Duodenal mucosa (tissue), 2 donors: Measurements from ENCODE around the gene MAGEB10.
"Not testable (repeated sequence)": the region's sequence is repeated elsewhere in the genome, so short reads cannot be mapped to it uniquely, and the experiment has no call there.

ENCODE experiments used
- H3K27ac ChIP-seq: one replicate; pipeline ENCODE4 v1.7.0; 2013; ENCODE audit warnings: low read depth, low read length
- H3K27me3 ChIP-seq, 2 donors: one replicate each; pipeline ENCODE4 v1.7.0; 2013; ENCODE audit warnings: low read length in 2 of 2, control low read depth in 1 of 2; ENCODE audit not compliant: insufficient read depth in 2 of 2, control insufficient read depth in 1 of 2
- H3K36me3 ChIP-seq, 2 donors: one replicate each; pipeline ENCODE4 v1.7.0; 2013; ENCODE audit warnings: low read length in 2 of 2, control low read depth in 1 of 2; ENCODE audit not compliant: insufficient read depth in 2 of 2, control insufficient read depth in 1 of 2
- H3K4me1 ChIP-seq, 2 donors: one replicate each; pipeline ENCODE4 v1.7.0; 2013; ENCODE audit warnings: low read length in 2 of 2, control low read depth in 1 of 2; ENCODE audit not compliant: insufficient read depth in 2 of 2, control insufficient read depth in 1 of 2
- H3K4me3 ChIP-seq, 2 donors: one replicate each; pipeline ENCODE4 v1.7.0; 2013; ENCODE audit warnings: low read length in 2 of 2, low read depth in 1 of 2
- H3K9ac ChIP-seq, 2 donors: one replicate each; pipeline ENCODE4 v1.7.0; 2013; ENCODE audit warnings: low read length in 2 of 2, low read depth in 1 of 2
- H3K9me3 ChIP-seq, 2 donors: one replicate each; pipeline ENCODE4 v1.7.0; 2013; ENCODE audit warnings: low read length in 2 of 2, control low read depth in 1 of 2; ENCODE audit not compliant: control insufficient read depth in 1 of 2

Gene MAGEB10, protein sequence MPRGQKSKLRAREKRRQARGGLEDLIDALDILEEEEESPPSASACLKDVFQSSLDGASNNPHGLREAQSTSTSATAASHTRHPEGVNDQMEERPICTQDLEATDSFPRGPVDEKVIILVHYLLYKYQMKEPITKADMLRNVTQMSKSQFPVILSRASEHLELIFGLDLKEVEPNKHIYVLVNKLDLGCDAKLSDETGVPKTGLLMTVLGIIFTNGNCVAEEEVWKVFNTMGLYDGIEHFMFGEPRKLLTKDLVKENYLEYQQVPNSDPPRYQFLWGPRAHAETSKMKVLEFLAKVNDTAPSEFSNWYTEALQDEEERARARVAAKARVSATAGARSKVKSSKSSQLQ

DNA sequence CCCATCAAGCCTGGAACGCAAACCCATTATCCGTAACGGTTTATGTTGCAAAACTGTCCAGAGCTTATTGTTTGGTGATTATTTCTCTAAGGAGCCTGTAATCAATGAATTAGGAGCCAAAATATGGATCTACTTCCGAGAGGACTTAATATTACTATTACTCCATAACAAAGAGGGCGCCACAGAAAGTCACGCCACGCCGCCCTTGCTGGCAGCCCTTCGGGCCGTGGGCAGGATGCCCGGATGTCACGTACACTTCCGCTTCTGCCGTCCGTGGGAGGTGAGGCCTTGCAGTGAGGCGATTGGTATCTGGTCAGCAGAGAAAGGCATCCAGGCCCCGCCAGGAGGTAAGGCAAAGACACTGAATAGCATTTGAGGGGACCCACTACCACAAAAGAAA, at the start of gene MAGEB10:
TSS of gene MAGEB10 (plus strand) at position 301 of the 400 bp plus-strand sequence. CDS start 13,317 bp downstream, outside the sequence.
- no peak within 1 kb of the TSS for H3K4me3 ChIP-seq
- H3K9ac ChIP-seq = no peak within 1 kb of the TSS
- no peaks in the 10 kb centered on the region for H3K36me3 ChIP-seq
- H3K9me3 ChIP-seq = no peaks in the 10 kb centered on the region
- no peak within 1 kb of the TSS for H3K27ac ChIP-seq
- no peaks in the 10 kb centered on the region for H3K4me1 ChIP-seq
- H3K27me3 ChIP-seq = no peaks in the 10 kb centered on the region

DNA sequence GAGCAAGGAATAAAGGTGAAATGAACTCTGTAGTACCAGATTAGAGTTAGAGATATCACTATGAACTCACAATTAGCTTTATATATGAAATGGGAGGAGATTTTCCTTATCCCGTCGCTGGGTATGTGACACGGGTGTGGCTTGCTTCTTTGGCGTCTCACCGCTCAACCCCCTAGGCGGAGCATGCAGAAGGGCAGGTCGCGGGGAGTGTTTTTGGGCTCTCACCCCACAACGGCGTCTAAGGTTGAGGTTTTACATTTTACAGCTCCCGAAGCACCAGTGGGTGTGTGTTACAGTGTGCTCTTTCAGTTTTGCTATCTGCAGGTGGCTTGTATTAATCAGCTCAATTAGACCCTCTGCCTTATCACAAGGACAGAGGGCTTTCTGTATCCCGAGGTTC, 42.1 kb upstream of the MAGEB10 start:
- H3K4me3 ChIP-seq = no peak overlapping the region
- H3K9me3 ChIP-seq = no peaks in the 10 kb centered on the region
- no peak overlapping the region for H3K27ac ChIP-seq
- H3K36me3 ChIP-seq = no peaks in the 10 kb centered on the region
- H3K4me1 ChIP-seq = no peaks in the 10 kb centered on the region
- no peaks in the 10 kb centered on the region for H3K27me3 ChIP-seq
- no peak overlapping the region for H3K9ac ChIP-seq

DNA sequence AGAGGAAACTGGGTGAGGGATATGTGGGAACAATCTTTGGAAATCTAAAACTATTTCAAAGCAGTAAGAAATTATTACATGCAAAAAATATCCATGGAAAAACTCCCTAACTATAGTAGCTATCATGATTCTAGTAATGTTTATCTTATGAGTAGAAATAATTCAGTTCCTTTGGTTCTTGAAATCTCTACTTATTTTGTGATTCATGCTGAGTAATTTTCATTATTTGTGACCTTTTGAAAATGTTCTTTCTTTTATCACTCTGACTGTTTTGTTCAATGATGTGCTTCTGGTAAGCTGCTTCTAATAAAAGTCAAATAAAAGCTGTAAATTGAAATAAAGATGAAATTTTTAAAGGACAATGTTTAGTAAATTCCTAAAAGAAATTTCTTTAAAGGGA, 40.4 kb upstream of the MAGEB10 start:
- no peak overlapping the region for H3K9ac ChIP-seq
- no peaks in the 10 kb centered on the region for H3K4me1 ChIP-seq
- H3K4me3 ChIP-seq = no peak overlapping the region
- H3K27ac ChIP-seq = no peak overlapping the region
- no peaks in the 10 kb centered on the region for H3K9me3 ChIP-seq
- no peaks in the 10 kb centered on the region for H3K36me3 ChIP-seq
- no peaks in the 10 kb centered on the region for H3K27me3 ChIP-seq

DNA sequence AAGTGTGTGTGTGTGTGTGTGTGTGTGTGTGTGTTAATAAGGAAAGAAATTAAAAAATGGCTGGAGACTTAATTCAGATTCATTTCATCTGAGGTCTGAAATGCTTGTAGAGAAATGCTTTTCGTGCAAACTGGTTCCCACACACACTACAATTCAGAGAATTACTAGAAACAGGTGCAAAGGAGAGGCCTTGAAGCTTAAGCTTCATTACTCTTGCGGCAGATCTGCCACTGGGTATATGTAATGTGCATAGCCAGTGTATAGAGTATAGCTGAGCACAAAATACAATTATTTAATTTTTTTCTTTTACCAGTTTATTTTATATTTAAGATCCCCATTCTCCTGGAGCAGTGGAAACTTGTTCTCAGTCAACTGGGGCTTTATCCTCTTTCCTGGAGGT, 31.8 kb upstream of the MAGEB10 start:
- H3K27me3 ChIP-seq = no peaks in the 10 kb centered on the region
- H3K9me3 ChIP-seq = no peaks in the 10 kb centered on the region
- H3K27ac ChIP-seq = no peak overlapping the region
- H3K4me3 ChIP-seq = no peak overlapping the region
- H3K36me3 ChIP-seq = no peaks in the 10 kb centered on the region
- H3K9ac ChIP-seq = no peak overlapping the region
- H3K4me1 ChIP-seq = no peaks in the 10 kb centered on the region

DNA sequence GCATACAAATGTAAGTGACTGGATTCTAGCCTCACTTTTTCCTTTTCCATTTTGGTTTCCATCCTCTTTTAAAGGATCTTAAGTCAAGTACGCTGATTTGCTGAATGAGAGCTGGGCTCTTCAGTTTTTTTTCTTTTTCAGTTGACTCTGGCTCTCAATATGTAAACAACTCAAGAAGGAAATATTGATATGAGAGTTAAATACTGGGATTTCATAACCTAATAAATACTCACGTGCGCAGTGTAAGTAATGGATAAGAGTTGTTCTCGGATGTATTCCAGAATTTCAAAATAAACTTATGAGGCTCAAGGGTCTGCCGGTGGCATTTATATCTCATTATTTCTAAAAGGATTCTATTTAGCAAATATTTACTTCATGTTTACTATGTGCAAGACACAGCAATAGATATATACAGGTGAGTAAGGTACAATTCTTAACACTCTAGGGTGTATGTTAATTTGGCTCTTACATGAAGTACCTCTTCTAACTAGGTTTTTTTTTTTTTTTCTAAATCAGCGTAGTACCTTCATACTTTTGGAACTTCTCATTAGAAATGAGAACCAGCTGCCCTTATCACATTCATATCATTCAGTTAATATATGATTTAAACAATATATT, 11.0 kb upstream of the MAGEB10 start:
- H3K36me3 ChIP-seq = no peaks in the 10 kb centered on the region
- no peak overlapping the region for H3K27ac ChIP-seq
- H3K4me1 ChIP-seq = no peaks in the 10 kb centered on the region
- no peaks in the 10 kb centered on the region for H3K9me3 ChIP-seq
- H3K4me3 ChIP-seq = no peak overlapping the region
- H3K27me3 ChIP-seq = no peaks in the 10 kb centered on the region
- no peak overlapping the region for H3K9ac ChIP-seq

DNA sequence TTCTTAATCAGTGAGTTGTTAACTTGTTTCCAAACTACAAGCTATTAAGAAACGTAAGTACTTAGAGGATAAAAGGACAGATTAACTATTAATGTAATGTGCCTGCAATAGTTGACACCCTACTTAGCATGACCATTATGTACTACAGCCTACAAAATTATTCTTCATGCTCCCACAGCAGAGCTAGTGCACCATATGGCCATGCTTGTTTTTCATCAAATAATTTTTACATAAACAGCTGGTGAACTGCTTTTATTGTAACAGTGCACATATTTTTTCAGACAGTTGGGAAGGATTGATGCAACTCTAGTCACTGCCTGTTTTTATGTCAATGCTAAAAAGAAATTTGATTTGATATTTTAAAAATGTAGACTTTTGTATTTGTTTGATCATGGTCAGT, 10.2 kb upstream of the MAGEB10 start:
- Histone ChIP-seq H3K36me3 (no peaks in the 10 kb centered on the region), H3K4me1 (no peaks in the 10 kb centered on the region), H3K27me3 (no peaks in the 10 kb centered on the region), H3K4me3 (no peak overlapping the region), H3K9ac (no peak overlapping the region), H3K27ac (no peak overlapping the region), H3K9me3 (no peaks in the 10 kb centered on the region)

DNA sequence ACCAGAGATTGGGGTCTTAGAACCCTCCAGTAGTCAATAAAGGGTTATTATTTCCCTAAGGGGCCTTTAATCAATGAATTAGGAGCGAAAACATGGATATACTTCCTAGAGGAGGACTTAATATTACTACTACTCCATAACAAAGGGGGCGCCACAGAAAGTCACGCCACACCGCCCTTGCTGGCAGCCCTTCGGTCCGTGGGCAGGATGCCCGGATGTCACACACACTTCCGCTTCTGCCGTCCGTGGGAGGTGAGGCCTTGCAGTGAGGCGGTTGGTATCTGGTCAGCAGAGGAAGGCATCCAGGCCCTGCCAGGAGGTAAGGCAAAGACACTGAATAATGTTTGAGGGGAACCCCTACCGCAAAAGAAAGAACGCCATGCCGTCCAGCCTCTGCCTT, 436 bp downstream of the MAGEB10 start:
- Histone ChIP-seq H3K36me3 (no peaks in the 10 kb centered on the region), H3K27ac (no peak overlapping the region), H3K4me1 (no peaks in the 10 kb centered on the region), H3K27me3 (no peaks in the 10 kb centered on the region), H3K9me3 (no peaks in the 10 kb centered on the region), H3K9ac (no peak overlapping the region), H3K4me3 (no peak overlapping the region)

DNA sequence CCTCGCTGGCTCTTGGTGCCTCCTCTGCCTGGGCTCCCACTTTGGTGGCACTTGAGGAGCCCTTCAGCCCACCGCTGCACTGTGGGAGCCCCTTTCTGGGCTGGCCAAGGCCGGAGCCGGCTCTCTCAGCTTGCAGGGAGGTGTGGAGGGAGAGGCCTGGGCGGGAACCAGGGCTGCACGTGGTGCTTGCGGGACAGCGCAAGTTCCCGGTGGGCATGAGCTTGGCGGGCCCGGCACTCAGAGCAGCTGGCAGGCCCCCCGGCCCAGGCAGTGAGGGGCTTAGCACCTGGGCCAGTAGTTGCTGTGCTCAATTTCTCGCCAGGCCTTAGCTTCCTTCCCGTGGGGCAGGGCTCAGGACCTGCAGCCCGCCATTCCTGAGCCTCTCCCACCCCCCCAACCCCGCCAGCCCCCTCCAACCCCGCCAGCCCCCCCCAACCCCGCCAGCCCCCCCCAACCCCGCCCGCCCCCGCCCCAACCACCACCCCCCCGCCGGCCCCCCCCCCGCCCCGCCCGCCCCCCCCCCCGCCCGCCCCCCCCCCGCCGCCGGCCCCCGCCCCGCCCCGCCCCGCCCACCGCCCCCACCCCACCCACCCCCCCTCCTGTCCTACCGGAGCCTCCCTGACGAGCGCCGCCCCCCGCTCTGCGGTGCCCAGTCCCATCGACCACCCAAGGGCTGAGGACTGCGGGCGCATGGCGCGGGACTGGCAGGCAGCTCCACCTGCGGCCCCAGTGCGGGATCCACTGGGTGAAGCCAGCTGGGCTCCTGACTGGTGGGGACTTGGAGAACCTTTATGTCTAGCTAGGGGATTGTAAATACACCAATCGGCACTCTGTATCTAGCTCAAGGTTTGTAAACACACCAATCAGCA, 1.4 kb downstream of the MAGEB10 start:
- not testable (repeated sequence) for H3K27ac ChIP-seq, H3K9me3 ChIP-seq, H3K36me3 ChIP-seq, H3K4me1 ChIP-seq, H3K27me3 ChIP-seq, H3K9ac ChIP-seq, H3K4me3 ChIP-seq

DNA sequence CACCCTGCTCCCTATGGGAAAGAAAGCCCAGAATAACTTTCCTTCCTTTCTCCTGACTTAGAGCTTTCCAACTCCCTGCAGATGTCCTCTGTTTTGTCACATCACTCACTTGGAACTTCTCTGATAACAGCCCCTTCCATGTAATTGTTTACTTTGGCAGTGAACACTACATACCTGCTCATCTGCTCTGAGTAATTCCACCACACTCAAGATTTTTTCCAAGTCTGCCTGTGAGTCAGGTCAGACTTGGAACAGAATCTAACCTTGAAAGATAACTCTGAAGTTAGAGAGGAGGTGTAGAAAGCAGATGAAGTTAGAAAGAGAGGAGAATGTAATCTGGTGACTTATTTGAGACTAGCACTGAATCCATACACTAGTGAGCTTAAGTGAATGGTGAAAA, 7.4 kb downstream of the MAGEB10 start:
- no peak overlapping the region for H3K9ac ChIP-seq

DNA sequence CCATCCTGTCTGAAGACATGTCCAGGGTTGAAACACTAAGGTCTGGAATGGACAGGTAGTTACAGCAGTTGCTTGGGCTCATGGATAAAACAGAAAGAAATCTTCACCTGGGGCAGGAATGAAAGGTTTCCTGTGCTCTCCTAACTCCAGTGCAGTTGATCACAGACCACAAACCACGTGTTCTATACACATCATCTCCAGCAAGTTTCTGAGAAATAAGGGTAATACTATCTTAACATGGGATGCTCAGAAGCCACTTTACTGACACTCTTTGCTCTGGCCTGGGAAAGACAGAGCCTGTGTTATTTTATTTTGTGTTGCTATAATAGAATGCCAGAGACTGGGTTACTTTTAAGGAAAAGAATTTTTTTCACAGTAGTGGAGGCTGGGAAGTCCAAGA, 16.0 kb downstream of the MAGEB10 start:
- H3K27me3 ChIP-seq = no peaks in the 10 kb centered on the region
- H3K27ac ChIP-seq = no peak overlapping the region
- H3K4me1 ChIP-seq = no peaks in the 10 kb centered on the region
- H3K4me3 ChIP-seq = no peak overlapping the region
- no peak overlapping the region for H3K9ac ChIP-seq
- no peaks in the 10 kb centered on the region for H3K36me3 ChIP-seq
- H3K9me3 ChIP-seq = no peaks in the 10 kb centered on the region

More for the DNA sequence above, 7.4 kb downstream of the MAGEB10 start:
- no peaks in the 10 kb centered on the region for H3K4me1 ChIP-seq
- H3K4me3 ChIP-seq = no peak overlapping the region
- no peaks in the 10 kb centered on the region for H3K27me3 ChIP-seq
- H3K27ac ChIP-seq = no peak overlapping the region
- H3K36me3 ChIP-seq = no peaks in the 10 kb centered on the region
- H3K9me3 ChIP-seq = no peaks in the 10 kb centered on the region
